GM19023 (cell line): ENCODE data around the gene PDXDC1.
"Not testable (repeated sequence)": the region's sequence is repeated elsewhere in the genome, so short reads cannot be mapped to it uniquely, and the experiment has no call there.

Source experiments
- ATAC-seq: cut with Tn5 transposase; IDR thresholded peaks from one replicate; pipeline ENCODE4 v1.9.1; 2021; ENCODE audit warnings: mild to moderate bottlenecking, moderate library complexity; ENCODE audit not compliant: unreplicated experiment

Gene PDXDC1

GRCh38 chr16:15012941-15013340, 38.1 kb downstream of the PDXDC1 start:
- ATAC-seq: not testable (repeated sequence)

GRCh38 chr16:15015671-15016070, 40.8 kb downstream of the PDXDC1 start:
- not testable (repeated sequence) for ATAC-seq

GRCh38 chr16:15016354-15016753, 41.5 kb downstream of the PDXDC1 start:
- ATAC-seq: not testable (repeated sequence)

- ATAC-seq: not testable (repeated sequence)
Measured at GRCh38 chr16:15016951-15017580, 42.2 kb downstream of the PDXDC1 start.

- not testable (repeated sequence) for ATAC-seq
Measured at GRCh38 chr16:15021429-15021828, 46.6 kb downstream of the PDXDC1 start.

DNA sequence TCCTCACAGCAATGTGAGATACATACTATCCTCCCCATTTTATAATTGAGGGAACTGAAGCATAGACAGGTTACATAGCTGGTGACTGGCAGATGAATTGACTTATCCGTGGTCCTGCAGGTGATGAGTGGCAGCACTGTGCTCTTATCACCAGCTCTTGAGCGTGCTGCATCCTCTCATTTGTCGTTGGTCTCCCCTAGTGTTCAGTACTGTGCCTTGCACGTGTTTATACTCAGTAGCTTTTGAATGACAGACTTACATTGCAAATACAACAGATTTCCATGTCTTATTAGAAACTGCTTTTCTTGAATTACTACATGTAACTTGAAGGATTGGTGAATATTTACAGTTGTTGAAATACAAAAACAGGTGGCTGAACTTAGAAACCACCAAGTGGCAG, 47.4 kb downstream of the PDXDC1 start:
- ATAC-seq: peak; percentile 66

- ATAC-seq: not testable (repeated sequence)
Measured at GRCh38 chr16:15023381-15024077, 48.7 kb downstream of the PDXDC1 start.

GRCh38 chr16:15024858-15025199, 50.0 kb downstream of the PDXDC1 start:
- ATAC-seq: not testable (repeated sequence)

GRCh38 chr16:15025234-15025951, 50.6 kb downstream of the PDXDC1 start:
- ATAC-seq: not testable (repeated sequence)

- ATAC-seq: not testable (repeated sequence)
Measured at GRCh38 chr16:15027051-15027450, 52.2 kb downstream of the PDXDC1 start.

DNA sequence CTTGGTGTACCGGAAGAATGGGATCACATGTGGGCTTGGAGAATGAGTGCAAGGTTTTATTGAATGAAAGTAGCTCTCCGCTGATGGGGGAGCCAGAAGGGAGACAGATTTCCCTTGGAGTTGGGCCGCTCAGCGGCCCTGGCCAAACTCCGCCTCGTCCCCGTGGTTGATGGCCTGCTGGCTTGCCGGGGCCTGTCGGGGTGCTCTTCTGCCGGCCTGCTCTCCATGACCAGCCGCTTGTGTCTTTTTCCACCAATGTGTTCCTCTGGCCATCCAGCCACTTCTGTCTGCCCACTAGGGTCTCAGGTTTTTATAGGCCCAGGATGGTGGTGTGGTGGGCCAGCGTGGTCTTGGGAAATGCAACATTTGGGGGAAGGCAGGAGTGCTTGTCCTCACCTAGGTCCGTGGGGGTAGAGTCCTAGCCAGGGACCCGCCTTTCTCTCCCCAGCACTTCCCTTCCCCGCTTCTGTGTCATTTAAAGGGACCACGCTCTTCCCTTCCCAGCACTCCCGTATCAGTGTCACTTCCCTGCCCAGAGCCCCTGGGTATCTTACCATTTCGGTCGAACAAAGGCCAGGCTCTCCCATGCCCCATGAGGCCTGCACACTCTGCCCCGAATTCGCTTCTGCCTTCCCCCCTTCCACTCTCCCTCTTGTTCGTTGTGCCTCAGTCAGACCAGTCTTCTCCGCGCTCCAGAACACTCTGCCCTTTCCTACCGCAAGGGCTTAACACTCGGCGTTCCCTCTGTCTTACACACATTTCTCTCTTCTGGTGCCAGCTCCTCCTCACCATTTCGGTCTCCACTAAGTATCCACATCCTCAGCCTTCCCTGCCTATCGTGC, 52.9 kb downstream of the PDXDC1 start:
- ATAC-seq: not testable (repeated sequence)

- not testable (repeated sequence) for ATAC-seq
Measured at GRCh38 chr16:15028345-15028715, 53.5 kb downstream of the PDXDC1 start.

DNA sequence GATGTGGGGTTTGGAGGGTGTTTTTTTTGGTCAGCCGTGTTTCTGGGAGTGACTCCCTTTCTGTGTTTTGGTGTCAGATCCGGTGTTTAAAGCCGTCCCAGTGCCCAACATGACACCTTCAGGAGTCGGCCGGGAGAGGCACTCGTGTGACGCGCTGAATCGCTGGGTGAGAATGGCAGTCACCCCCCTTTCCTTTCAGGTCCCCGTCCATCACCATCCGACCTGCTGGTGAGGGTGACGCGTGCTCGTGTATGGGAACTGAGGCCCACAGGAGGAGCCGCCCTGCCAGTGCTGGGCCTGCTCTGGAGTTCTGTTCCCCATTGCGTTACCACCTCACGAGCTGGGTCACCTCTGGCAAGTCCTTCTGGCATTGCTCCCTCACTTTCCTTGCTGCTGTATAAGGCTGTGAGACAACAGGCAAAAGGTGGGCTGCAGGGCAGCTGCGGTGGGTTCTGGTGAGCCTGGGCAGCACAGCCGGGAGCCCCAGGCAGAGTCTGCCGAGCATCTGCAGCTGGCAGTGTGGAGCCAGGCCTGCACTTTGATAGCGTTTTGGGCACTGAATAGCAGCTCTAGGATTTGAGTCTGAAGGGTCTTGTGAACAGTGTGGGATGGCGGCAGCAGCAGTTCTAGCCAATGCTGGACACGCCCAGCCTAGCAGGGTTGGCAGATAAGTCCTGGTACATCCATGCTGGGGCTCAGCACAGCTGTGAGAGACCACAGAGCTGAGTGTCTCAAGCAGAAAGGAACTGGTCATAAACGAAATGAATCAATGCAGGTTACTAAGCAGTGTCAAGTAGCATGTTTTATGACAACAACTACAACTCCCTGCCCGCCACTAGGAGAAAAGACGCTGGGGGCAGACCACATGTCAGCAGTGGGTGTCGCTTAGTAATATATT, 54.2 kb downstream of the PDXDC1 start:
- not testable (repeated sequence) for ATAC-seq

GRCh38 chr16:15029749-15030148, 54.9 kb downstream of the PDXDC1 start:
- not testable (repeated sequence) for ATAC-seq

DNA sequence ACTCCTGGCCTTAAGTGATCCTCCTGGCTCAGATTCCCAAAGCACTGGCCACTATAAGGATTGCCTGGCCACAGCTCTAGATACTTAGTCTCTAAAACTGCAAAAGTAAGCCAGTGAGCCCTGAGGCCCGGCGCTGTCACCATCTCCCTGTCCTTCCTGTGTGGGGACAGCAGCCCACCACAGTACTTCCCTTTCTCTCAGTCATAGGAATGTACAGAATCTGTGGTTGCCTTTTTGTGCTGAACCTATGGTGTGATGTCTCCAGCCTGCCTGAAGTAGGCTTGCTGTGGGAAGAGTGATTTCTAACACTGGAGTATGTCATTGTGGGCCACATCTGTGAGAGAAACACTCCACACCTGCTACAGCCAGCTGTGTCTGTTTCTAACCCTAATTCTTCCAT, 56.4 kb downstream of the PDXDC1 start:
- no peak for ATAC-seq

DNA sequence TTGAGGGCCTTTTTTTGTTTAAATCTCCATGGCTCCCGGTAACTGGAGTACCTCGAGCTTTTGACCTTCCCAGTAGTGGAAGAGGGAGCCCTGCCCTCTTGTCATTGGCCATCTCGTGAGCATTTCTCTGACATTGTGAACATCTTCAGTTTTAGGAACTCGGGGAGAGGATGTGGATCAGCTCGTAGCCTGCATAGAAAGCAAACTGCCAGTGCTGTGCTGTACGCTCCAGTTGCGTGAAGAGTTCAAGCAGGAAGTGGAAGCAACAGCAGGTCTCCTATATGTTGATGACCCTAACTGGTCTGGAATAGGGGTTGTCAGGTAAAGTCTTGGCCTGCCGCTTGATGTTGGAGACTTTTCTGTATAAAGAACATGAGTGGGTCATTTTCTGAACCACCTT, 56.8 kb downstream of the PDXDC1 start:
- ATAC-seq: no peak

GRCh38 chr16:15032547-15033308, 57.9 kb downstream of the PDXDC1 start:
- no peak for ATAC-seq

DNA sequence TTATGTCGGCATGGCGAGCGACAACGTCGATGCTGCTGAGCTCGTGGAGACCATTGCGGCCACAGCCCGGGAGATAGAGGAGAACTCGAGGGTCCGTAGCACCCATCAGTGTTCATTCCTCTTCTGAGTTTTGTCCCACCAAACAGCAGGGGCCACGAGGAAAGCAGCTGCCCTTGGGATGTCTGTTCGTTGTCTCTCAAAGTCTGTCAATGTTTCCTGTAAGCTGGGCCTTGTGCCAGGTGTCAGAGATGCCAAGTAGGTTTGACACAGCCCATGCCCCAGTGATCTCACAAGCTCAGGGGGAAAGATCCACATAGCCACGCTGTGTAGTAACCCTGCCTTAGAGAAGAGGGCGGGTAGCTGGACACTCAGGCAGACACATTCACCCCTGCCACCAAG, 58.5 kb downstream of the PDXDC1 start:
- no peak for ATAC-seq
